Stomach (tissue), 4 donors: Measurements from ENCODE around the gene PARD3.

ENCODE experiments used
- CTCF ChIP-seq, 7 experiments: fragments of 450-650 bp in 4 of 7; fragments of 200-600 bp in 3 of 7; sonication (generic) in 3 of 7; IDR thresholded peaks; one replicate each; pipeline ENCODE4 v1.5.1; 2016 to 2019; ENCODE audit warnings: antibody characterized with exemption in 7 of 7, control low read depth in 2 of 7, mild to moderate bottlenecking in 1 of 7
- EP300 ChIP-seq: sonication (generic); formaldehyde crosslinking; IDR thresholded peaks from one replicate; pipeline ENCODE4 v1.6.1; 2017; ENCODE audit warnings: antibody characterized with exemption
- POLR2A ChIP-seq, 4 donors: fragments of 450-650 bp; IDR thresholded peaks; one replicate each; pipeline ENCODE4 v1.6.1; 2016; ENCODE audit warnings: antibody characterized with exemption in 4 of 4, control low read depth in 2 of 4, mild to moderate bottlenecking in 1 of 4, moderate library complexity in 1 of 4
- POLR2AphosphoS5 ChIP-seq, 3 donors: sonication (generic); formaldehyde crosslinking; IDR thresholded peaks; one replicate each; pipeline ENCODE4 v1.6.1; 2016; ENCODE audit warnings: antibody characterized with exemption in 3 of 3

- TF ChIP-seq CTCF (IDR thresholded peaks at IDR 0.05) = no peak
- no peak for TF ChIP-seq POLR2A (IDR thresholded peaks at IDR 0.05)
- no peak for TF ChIP-seq EP300
- no peak for TF ChIP-seq POLR2AphosphoS5 (IDR thresholded peaks at IDR 0.05)
These were observed 430.7 kb downstream of the PARD3 start for GRCh38 chr10:34384372-34384771.
